Measurements from ENCODE around the gene ASXL1. TPM values are rescaled to one million over a fixed set of nuclear protein-coding genes. Genes with fewer than 3 reads are reported as not detected.

The ASXL1 gene
- total and polyA plus RNA-seq, 10 of the 15 experiments (the other 5 are each of a cell fraction or from before 2014, with no cell fraction given): 11.0 to 87.6 (median 56.8) TPM

GRCh38 chr20:32350421-32350820 is 7.7 kb upstream of the ASXL1 start:
- Histone ChIP-seq H3K4me2 (ENCODE audit: control insufficient read depth, insufficient read depth) (no peak overlapping the region), H3K27ac (ENCODE audit: control insufficient read depth, insufficient read depth) (no peak overlapping the region), H3K4me1 (ENCODE audit: control insufficient read depth, insufficient read depth, low read length) (peaks cover 17% of the 10 kb centered on the region), H3K79me2 (ENCODE audit: control insufficient read depth, insufficient read depth, low read length) (no peaks in the 10 kb centered on the region), H4K20me1 (ENCODE audit: control insufficient read depth, insufficient read depth) (no peaks in the 10 kb centered on the region), H2AFZ (ENCODE audit: control insufficient read depth, low read depth, low read length) (no peak overlapping the region), H3K9me3 (replicated peaks; ENCODE audit: control insufficient read depth, insufficient read depth, low read length) (no peaks in the 10 kb centered on the region), H3K4me3 (no peak overlapping the region), H3K9ac (ENCODE audit: control insufficient read depth, insufficient read depth, low read length) (no peak overlapping the region), H3K27me3 (replicated peaks in 1 of 2; ENCODE audit: control insufficient read depth in 2 of 2, insufficient read depth in 2 of 2, low read length in 1 of 2) (no peaks in the 10 kb centered on the region), H3K36me3 (ENCODE audit: control insufficient read depth in 2 of 2, insufficient read depth in 2 of 2, low read length in 1 of 2) (no peaks in the 10 kb centered on the region)
- in situ Hi-C loops (cut with MboI): no loop called here
- no TSS peak for BruUV-seq (replicated peaks)
- TF ChIP-seq PAX5 (IDR thresholded peaks at IDR 0.05; ENCODE audit: borderline replicate concordance, low read depth, low read length) (peak; percentile 50; the same call in 1 of the 2 replicates), RUNX3 (IDR thresholded peaks at IDR 0.05; ENCODE audit: low read length) (peak; percentile 12; the same call in 1 of the 2 replicates), ZNF687 (IDR thresholded peaks at IDR 0.05) (no peak), BRCA1 (IDR thresholded peaks at IDR 0.05; ENCODE audit: low read depth, low read length) (no peak), ETV6 (conservative IDR thresholded peaks at IDR 0.05 in 1 of 2, IDR thresholded peaks at IDR 0.05 in 1 of 2; ENCODE audit: borderline replicate concordance in 1 of 2, low read depth in 1 of 2) (no peak), SIX5 (IDR thresholded peaks at IDR 0.05; ENCODE audit: low read depth, low read length, severe bottlenecking) (no peak), CBFB (IDR thresholded peaks at IDR 0.05; ENCODE audit: low read depth) (no peak), FOS (IDR thresholded peaks at IDR 0.05; ENCODE audit: borderline replicate concordance, extremely low read depth, insufficient read length) (no peak)
- FAIRE-seq (no peak), ATAC-seq (peak; percentile 6; the same call in 1 of the 3 replicates), DNase-seq (ENCODE audit: low read depth, low spot score) (no peak)
- SMC1A ChIA-PET (ENCODE audit: uncharacterized antibody, unreplicated experiment): interaction anchor here (0.9 to 1.2 kb wide), 5 partner anchors 13 to 302 kb away, joined by 3 to 4 read pairs (median 3); no protein-coding TSS in a partner anchor
- intact Hi-C loops (cut with micrococcal nuclease; ENCODE audit: unreplicated experiment): no loop called here
- RAD21 ChIA-PET (ENCODE audit: unreplicated experiment): interaction anchor here (0.7 to 1.0 kb wide), 2 partner anchors 10 to 17 kb away, joined by 3 to 4 read pairs; no protein-coding TSS in a partner anchor
- POLR2A ChIA-PET: interaction anchor here (0.6 to 0.7 kb wide), 3 partner anchors 20 to 470 kb away, joined by 3 to 4 read pairs (median 4); no protein-coding TSS in a partner anchor
- CTCF ChIA-PET: interaction anchor here (0.6 to 0.9 kb wide), 3 partner anchors 14 to 61 kb away, joined by 3 to 4 read pairs (median 4); no protein-coding TSS in a partner anchor
- WGBS (ENCODE audit: insufficient coverage, insufficient replicate concordance, low lambda C conversion rate, missing lambda C conversion rate): 57% methylated on average over 3 of the region's 3 CpGs
